ENCODE results near the gene SCAF4. TPM values are rescaled to one million over a fixed set of nuclear protein-coding genes. Genes with fewer than 3 reads are reported as not detected.

SCAF4 gene
- total RNA-seq, 1 donor from 2014 or later = 23.1 TPM

DNA sequence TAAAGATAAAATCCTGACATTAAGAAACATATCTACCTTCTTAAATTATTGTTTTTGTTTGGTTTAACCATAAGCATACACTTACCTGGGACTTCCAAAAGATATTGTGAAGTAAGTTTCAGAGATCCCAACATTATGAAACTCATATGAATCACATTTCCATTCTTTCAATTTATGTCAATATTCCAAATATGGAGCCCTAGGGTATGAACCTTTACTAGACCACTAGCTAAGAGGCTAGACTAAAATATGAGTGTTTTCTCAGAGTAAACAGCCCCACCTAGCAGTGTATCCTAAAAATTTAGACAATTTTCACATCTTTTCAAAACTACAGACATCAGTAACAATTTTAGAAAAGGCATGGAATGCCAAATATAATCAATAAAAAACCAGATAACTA is 24.4 kb downstream of the SCAF4 start:
- Mint-ChIP-seq H3K27me3 (ENCODE audit: low read depth) (no peaks in the 10 kb centered on the region), H3K4me3 (ENCODE audit: unreplicated experiment) (no peak overlapping the region), H3K36me3 (ENCODE audit: low read depth) (no peaks in the 10 kb centered on the region), H3K27ac (ENCODE audit: unreplicated experiment) (no peak overlapping the region), H3K4me1 (ENCODE audit: low read depth) (peaks cover 53% of the 10 kb centered on the region), H3K9me3 (ENCODE audit: low read depth) (no peaks in the 10 kb centered on the region)
- no peak for DNase-seq (ENCODE audit: low spot score)
- TF ChIP-seq, protein P1, sequence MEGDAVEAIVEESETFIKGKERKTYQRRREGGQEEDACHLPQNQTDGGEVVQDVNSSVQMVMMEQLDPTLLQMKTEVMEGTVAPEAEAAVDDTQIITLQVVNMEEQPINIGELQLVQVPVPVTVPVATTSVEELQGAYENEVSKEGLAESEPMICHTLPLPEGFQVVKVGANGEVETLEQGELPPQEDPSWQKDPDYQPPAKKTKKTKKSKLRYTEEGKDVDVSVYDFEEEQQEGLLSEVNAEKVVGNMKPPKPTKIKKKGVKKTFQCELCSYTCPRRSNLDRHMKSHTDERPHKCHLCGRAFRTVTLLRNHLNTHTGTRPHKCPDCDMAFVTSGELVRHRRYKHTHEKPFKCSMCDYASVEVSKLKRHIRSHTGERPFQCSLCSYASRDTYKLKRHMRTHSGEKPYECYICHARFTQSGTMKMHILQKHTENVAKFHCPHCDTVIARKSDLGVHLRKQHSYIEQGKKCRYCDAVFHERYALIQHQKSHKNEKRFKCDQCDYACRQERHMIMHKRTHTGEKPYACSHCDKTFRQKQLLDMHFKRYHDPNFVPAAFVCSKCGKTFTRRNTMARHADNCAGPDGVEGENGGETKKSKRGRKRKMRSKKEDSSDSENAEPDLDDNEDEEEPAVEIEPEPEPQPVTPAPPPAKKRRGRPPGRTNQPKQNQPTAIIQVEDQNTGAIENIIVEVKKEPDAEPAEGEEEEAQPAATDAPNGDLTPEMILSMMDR (IDR thresholded peaks at IDR 0.05) = no peak

DNA sequence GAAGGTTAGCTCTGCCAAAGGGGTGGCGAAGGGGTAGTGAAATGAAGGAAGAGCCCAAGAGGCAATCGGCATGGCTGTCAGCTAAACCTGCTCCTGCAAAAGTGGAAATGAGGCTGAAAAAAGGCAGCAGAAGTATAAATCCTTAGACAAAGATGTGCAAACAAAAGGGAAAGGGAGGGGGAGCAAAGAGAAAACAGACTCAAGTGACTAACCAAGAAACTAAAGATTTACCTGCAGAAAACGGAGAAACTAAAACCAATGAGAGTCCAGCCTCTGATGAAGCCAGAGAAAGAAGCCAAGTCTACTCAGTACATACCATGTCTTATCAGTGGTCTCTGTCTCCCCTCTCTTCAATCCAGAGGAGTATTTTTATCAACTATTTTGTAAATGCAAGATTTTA is 25.4 kb downstream of the SCAF4 start:
- Mint-ChIP-seq H3K27me3 (ENCODE audit: low read depth) (no peaks in the 10 kb centered on the region), H3K4me1 (ENCODE audit: low read depth) (peaks cover 47% of the 10 kb centered on the region), H3K36me3 (ENCODE audit: low read depth) (peaks cover 1% of the 10 kb centered on the region), H3K4me3 (ENCODE audit: unreplicated experiment) (no peak overlapping the region), H3K9me3 (ENCODE audit: low read depth) (no peaks in the 10 kb centered on the region), H3K27ac (ENCODE audit: unreplicated experiment) (no peak overlapping the region)
- TF ChIP-seq, protein P1 (IDR thresholded peaks at IDR 0.05) = no peak
- no peak for DNase-seq (ENCODE audit: low spot score)

DNA sequence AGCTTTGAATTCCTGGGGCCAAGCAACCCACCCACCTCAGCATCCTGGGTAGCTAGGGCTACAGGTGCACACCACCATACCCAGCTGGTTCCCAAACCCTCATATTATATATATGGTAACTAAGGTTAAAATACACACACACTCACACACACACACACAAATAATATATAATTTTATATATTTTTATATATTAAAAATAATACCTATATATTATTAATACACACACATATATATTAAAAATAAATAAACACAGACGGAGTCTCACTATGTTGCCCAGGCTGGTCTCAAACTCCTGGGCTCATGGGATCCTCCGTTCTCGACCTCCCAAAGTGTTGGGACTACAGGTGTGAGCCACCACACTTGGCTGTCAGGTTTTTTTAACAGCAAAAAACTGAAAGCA is 31.9 kb downstream of the SCAF4 start:
- Mint-ChIP-seq H3K27me3 (ENCODE audit: low read depth) (no peaks in the 10 kb centered on the region), H3K9me3 (ENCODE audit: low read depth) (no peaks in the 10 kb centered on the region), H3K36me3 (ENCODE audit: low read depth) (peaks cover 24% of the 10 kb centered on the region), H3K27ac (ENCODE audit: unreplicated experiment) (no peak overlapping the region), H3K4me3 (ENCODE audit: unreplicated experiment) (no peak overlapping the region), H3K4me1 (ENCODE audit: low read depth) (no peaks in the 10 kb centered on the region)
- DNase-seq (ENCODE audit: low spot score) = no peak
- TF ChIP-seq, protein P1 (IDR thresholded peaks at IDR 0.05) = no peak

DNA sequence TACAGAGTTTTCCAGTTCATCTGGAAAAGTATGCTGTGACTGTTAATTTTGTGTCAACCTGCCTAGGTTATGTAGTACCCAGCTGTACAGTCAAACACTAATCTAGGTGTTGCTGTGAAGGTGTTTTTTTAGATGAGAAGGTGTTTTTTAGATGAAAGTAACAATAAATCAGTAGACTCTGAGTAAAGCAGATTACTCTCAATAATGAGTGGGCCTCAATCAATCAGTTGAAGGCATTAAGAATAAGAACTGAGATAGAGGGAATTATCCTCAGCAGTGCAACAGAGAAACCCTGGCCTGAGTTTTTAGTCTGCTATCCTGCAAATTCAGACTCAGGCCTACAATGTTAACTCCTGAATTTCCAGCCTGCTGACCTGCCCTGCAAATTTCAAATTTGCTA is 33.5 kb downstream of the SCAF4 start:
- no peaks in the 10 kb centered on the region for H3K4me1 Mint-ChIP-seq (ENCODE audit: low read depth)
- DNase-seq (ENCODE audit: low spot score) = no peak
- H3K9me3 Mint-ChIP-seq (ENCODE audit: low read depth) = no peaks in the 10 kb centered on the region
- no peaks in the 10 kb centered on the region for H3K27me3 Mint-ChIP-seq (ENCODE audit: low read depth)
- peaks cover 31% of the 10 kb centered on the region for H3K36me3 Mint-ChIP-seq (ENCODE audit: low read depth)
- TF ChIP-seq, protein P1 (IDR thresholded peaks at IDR 0.05) = no peak
- H3K4me3 Mint-ChIP-seq (ENCODE audit: unreplicated experiment) = no peak overlapping the region
- H3K27ac Mint-ChIP-seq (ENCODE audit: unreplicated experiment) = no peak overlapping the region

DNA sequence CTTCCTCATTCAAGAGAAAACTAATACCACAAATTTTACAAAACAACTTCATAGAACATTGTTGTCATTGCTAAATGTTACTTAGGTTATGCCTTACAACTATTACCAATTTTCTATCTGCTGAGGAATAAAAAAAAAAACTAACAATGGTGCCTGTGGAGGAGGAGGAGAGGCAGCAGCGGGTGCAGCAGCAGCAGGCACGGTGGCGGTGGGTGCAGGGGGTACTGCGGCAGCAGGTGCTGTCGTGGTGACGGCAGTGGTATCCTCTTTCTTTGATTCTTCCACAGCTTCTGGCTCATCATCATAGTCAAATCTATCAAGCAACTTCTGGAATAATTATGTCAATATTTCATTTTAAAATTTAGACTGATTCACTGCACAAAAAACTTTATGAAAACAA is 35.5 kb downstream of the SCAF4 start:
- Mint-ChIP-seq H3K4me3 (ENCODE audit: unreplicated experiment) (no peak overlapping the region), H3K27ac (ENCODE audit: unreplicated experiment) (no peak overlapping the region), H3K27me3 (ENCODE audit: low read depth) (no peaks in the 10 kb centered on the region), H3K4me1 (ENCODE audit: low read depth) (no peaks in the 10 kb centered on the region), H3K9me3 (ENCODE audit: low read depth) (no peaks in the 10 kb centered on the region), H3K36me3 (ENCODE audit: low read depth) (peaks cover 37% of the 10 kb centered on the region)
- no peak for DNase-seq (ENCODE audit: low spot score)
- TF ChIP-seq, protein P1 (IDR thresholded peaks at IDR 0.05) = no peak
